GM06990 (cell line): Measurements from ENCODE around the gene ZBTB7C.

Experiments
- DNase-seq: peaks from one replicate; pipeline ENCODE4 v3.0.0-alpha.2; 2011; ENCODE audit not compliant: insufficient read length; ENCODE audit errors: extremely low read depth
- H3K27me3 ChIP-seq: replicated peaks from 2 replicates; pipeline ENCODE4 v1.6.0; 2011; ENCODE audit warnings: low read length; ENCODE audit not compliant: control insufficient read depth, insufficient read depth
- H3K36me3 ChIP-seq: 2 replicates; pipeline ENCODE4 v1.5.1; 2011; ENCODE audit warnings: low read length; ENCODE audit not compliant: control insufficient read depth, insufficient read depth
- H3K4me3 ChIP-seq: replicated peaks from 2 replicates; pipeline ENCODE4 v1.5.1; 2011; ENCODE audit warnings: low read depth, mild to moderate bottlenecking, control low read depth, low read length
- CTCF ChIP-seq: IDR thresholded peaks from 2 replicates; pipeline ENCODE4 v1.5.1; 2011; ENCODE audit warnings: low read length, control low read depth, mild to moderate bottlenecking, inconsistent platforms; ENCODE audit not compliant: insufficient read depth, poor library complexity, severe bottlenecking

Gene ZBTB7C

GRCh38 chr18:48226401-48226800 lies 182.8 kb downstream of the ZBTB7C start:
- Histone ChIP-seq H3K36me3 (no peaks in the 10 kb centered on the region), H3K27me3 (no peaks in the 10 kb centered on the region; the same call in 1 of the 2 replicates), H3K4me3 (no peak overlapping the region)
- DNase-seq = no peak
- no peak for TF ChIP-seq CTCF

- Histone ChIP-seq H3K36me3 (no peaks in the 10 kb centered on the region), H3K27me3 (no peaks in the 10 kb centered on the region; the same call in 1 of the 2 replicates), H3K4me3 (no peak overlapping the region)
- no peak for TF ChIP-seq CTCF
- no peak for DNase-seq
Observed at GRCh38 chr18:48222118-48222517, 187.1 kb downstream of the ZBTB7C start.

- Histone ChIP-seq H3K4me3 (no peak overlapping the region), H3K27me3 (no peaks in the 10 kb centered on the region; the same call in 1 of the 2 replicates), H3K36me3 (no peaks in the 10 kb centered on the region)
- no peak for TF ChIP-seq CTCF
- no peak for DNase-seq
Observed at GRCh38 chr18:48219810-48220499, 189.2 kb downstream of the ZBTB7C start.

- Histone ChIP-seq H3K27me3 (no peaks in the 10 kb centered on the region; the same call in 1 of the 2 replicates), H3K36me3 (no peaks in the 10 kb centered on the region), H3K4me3 (no peak overlapping the region)
- no peak for TF ChIP-seq CTCF
- DNase-seq = no peak
Observed at GRCh38 chr18:48219037-48219809, 190.0 kb downstream of the ZBTB7C start.

- H3K4me3 ChIP-seq = no peak overlapping the region
- no peak for TF ChIP-seq CTCF
- H3K36me3 ChIP-seq = no peaks in the 10 kb centered on the region
- DNase-seq = no peak
- no peaks in the 10 kb centered on the region; the same call in 1 of the 2 replicates for H3K27me3 ChIP-seq
Observed at GRCh38 chr18:48218285-48219022, 190.7 kb downstream of the ZBTB7C start.
